Right lobe of liver (tissue), 4 donors: ENCODE data around the gene ZIC5.

Experiments used
- POLR2A ChIP-seq: fragments of 450-650 bp; IDR thresholded peaks from one replicate; pipeline ENCODE4 v1.6.1; 2017; ENCODE audit warnings: antibody characterized with exemption, mild to moderate bottlenecking
- TF ChIP-seq, protein P1 (sequence below), 4 donors: fragments of 200-600 bp in 3 of 4; fragments of 450-650 bp in 1 of 4; IDR thresholded peaks; one replicate each; pipeline versions ENCODE4 v1.5.1 to v1.8.0; 2016 to 2022; ENCODE audit warnings: antibody characterized with exemption in 4 of 4, mild to moderate bottlenecking in 2 of 4
- donor health status: DM: no; HTN: no; CAD: no.
- donor health status: DM: no; HTN: no; CAD: no.
- donor health status: DM: no; HTN: yes; CAD: no.

DNA sequence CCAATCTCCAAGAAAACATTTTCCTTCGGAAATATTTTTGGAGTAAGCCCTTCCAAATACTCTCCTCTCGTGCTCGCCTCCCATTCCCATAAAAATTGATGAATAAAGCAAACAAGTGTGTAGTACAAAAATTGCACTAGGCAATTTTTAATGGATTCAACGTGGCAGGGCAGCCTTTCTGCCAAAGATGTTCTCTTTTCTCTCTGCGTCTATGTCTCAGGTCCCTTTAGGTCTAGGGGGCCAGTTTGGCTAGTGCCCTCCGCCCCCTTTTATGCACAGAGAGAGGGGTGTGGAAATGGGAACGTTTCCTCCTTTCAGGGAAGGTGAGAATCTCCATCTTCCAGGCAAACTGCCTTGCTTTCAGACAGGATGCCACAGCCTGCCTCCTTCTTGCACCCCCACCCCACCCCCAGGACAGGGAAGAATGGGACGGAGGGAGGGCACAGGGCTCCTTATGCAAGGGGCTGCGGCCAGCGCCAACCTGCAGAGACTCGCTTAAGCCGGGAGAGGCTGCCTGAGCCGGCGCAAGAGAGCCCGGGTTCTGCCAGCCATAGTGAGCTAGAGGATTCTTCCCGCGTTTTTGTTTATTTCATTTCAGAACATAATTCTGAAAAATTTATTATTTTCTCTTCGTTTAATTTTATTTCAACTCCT, 7.4 kb upstream of the ZIC5 start:
- no peak for TF ChIP-seq POLR2A
- TF ChIP-seq, protein P1, sequence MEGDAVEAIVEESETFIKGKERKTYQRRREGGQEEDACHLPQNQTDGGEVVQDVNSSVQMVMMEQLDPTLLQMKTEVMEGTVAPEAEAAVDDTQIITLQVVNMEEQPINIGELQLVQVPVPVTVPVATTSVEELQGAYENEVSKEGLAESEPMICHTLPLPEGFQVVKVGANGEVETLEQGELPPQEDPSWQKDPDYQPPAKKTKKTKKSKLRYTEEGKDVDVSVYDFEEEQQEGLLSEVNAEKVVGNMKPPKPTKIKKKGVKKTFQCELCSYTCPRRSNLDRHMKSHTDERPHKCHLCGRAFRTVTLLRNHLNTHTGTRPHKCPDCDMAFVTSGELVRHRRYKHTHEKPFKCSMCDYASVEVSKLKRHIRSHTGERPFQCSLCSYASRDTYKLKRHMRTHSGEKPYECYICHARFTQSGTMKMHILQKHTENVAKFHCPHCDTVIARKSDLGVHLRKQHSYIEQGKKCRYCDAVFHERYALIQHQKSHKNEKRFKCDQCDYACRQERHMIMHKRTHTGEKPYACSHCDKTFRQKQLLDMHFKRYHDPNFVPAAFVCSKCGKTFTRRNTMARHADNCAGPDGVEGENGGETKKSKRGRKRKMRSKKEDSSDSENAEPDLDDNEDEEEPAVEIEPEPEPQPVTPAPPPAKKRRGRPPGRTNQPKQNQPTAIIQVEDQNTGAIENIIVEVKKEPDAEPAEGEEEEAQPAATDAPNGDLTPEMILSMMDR (IDR thresholded peaks at IDR 0.05) = no peak
